HepG2 (cell line): ENCODE data around the gene PRDM15.

ENCODE experiments used
- ZSCAN21 ChIP-seq: sonication (generic); formaldehyde crosslinking; IDR thresholded peaks from 2 replicates; pipeline ENCODE4 v1.8.0; 2022; ENCODE audit warnings: mild to moderate bottlenecking, missing genetic modification reagents, moderate library complexity, borderline replicate concordance
- TF ChIP-seq, protein P1 (sequence below): sonication (generic); formaldehyde crosslinking; IDR thresholded peaks from 2 replicates; pipeline ENCODE4 v1.4.0; 2020; ENCODE audit warnings: mild to moderate bottlenecking, low read depth, missing genetic modification reagents

DNA sequence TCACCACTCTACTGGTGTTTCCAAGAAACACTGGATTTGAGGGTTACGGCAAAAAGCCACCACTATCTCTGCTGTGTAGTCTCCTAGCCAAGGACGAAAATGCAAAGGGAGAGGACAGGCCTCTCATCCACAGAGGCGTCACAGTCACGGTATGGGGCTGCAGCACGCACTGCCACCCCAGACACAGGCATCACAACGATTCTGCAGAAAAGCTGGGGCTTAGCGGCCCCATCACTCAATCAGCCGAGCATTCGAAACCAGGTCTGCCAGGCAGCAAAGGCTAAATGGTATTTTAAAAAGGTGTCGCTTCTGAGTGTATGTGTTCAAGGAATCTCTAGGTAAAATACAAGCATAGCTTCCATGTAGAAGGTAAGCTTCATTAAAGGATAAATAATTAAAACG, 113.7 kb downstream of the PRDM15 start:
- TF ChIP-seq, protein P1, sequence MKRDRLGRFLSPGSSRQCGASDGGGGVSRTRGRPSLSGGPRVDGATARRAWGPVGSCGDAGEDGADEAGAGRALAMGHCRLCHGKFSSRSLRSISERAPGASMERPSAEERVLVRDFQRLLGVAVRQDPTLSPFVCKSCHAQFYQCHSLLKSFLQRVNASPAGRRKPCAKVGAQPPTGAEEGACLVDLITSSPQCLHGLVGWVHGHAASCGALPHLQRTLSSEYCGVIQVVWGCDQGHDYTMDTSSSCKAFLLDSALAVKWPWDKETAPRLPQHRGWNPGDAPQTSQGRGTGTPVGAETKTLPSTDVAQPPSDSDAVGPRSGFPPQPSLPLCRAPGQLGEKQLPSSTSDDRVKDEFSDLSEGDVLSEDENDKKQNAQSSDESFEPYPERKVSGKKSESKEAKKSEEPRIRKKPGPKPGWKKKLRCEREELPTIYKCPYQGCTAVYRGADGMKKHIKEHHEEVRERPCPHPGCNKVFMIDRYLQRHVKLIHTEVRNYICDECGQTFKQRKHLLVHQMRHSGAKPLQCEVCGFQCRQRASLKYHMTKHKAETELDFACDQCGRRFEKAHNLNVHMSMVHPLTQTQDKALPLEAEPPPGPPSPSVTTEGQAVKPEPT (CRISPR knock-in tag) = no peak
- TF ChIP-seq ZSCAN21 (CRISPR knock-in tag) = no peak
